ENCODE measurements around the gene PAIP2.

The PAIP2 gene

DNA sequence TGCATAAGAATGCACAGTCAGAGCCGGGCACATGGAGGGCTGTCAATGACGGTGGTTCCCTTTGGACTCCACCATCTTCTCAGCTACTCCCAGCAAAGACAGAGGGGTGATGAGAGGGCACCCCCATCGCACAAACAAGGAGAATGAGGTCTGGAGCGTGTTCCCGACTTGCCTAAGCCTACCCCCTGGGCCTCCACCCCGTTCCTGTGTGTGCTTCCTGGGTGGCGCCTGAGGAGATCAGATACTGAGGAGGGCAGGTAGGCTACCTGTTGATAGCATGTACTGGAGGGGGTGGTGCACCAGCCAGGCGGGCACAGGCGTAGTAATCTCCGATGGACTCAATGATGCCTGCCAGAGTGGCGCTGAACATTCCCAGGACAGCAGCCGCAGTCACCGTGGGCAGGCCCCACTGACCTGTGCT, 37.3 kb downstream of the PAIP2 start:
- TF ChIP-seq, protein P1, sequence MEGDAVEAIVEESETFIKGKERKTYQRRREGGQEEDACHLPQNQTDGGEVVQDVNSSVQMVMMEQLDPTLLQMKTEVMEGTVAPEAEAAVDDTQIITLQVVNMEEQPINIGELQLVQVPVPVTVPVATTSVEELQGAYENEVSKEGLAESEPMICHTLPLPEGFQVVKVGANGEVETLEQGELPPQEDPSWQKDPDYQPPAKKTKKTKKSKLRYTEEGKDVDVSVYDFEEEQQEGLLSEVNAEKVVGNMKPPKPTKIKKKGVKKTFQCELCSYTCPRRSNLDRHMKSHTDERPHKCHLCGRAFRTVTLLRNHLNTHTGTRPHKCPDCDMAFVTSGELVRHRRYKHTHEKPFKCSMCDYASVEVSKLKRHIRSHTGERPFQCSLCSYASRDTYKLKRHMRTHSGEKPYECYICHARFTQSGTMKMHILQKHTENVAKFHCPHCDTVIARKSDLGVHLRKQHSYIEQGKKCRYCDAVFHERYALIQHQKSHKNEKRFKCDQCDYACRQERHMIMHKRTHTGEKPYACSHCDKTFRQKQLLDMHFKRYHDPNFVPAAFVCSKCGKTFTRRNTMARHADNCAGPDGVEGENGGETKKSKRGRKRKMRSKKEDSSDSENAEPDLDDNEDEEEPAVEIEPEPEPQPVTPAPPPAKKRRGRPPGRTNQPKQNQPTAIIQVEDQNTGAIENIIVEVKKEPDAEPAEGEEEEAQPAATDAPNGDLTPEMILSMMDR (IDR thresholded peaks at IDR 0.05): no peak
- Histone ChIP-seq H3K4me3 (no peak overlapping the region), H3K27ac (no peak overlapping the region)
- no peak for DNase-seq (ENCODE audit: low spot score)

DNA sequence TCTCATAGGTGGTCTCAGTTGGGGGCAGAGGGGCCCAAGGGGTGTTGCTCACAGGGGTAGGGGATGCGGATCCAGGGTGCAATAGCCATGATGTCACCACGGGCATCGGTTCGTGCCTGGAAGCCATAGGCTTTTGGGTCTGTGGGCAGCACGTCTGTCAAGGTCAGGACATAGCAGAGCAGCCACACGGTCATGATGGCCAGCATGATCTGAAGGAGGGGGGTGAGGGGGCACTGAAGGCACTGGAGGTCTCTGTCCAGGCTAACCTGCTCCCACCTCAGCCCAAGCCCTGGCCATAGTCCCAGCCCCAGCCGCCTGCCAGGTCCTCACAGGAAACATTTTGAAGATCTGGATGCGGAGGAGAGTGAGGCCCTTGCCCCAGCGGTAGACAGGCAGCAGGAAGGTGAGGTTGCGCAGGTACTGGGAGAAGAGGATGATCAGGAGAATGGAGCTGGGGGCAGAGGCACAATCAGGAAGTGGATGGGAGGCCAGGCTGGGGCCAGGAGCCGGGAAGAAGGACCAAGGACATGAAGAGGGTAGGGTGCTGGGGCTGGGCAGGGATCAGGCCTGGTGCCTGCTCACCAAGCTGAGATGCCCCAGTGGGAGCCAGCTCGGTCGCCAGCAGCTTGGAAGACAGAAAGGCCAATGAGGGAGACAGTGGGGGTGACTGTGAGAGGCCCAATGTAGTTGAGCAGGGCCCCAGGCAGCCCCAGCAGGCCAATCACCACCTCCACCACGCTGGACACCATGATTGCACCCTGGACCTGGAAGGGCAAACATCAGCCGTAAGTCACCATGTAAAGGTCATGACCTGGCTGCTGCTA, 38.2 kb downstream of the PAIP2 start:
- Histone ChIP-seq H3K27ac (no peak overlapping the region), H3K4me3 (no peak overlapping the region)
- DNase-seq (ENCODE audit: low spot score): no peak
- TF ChIP-seq, protein P1 (IDR thresholded peaks at IDR 0.05): no peak

DNA sequence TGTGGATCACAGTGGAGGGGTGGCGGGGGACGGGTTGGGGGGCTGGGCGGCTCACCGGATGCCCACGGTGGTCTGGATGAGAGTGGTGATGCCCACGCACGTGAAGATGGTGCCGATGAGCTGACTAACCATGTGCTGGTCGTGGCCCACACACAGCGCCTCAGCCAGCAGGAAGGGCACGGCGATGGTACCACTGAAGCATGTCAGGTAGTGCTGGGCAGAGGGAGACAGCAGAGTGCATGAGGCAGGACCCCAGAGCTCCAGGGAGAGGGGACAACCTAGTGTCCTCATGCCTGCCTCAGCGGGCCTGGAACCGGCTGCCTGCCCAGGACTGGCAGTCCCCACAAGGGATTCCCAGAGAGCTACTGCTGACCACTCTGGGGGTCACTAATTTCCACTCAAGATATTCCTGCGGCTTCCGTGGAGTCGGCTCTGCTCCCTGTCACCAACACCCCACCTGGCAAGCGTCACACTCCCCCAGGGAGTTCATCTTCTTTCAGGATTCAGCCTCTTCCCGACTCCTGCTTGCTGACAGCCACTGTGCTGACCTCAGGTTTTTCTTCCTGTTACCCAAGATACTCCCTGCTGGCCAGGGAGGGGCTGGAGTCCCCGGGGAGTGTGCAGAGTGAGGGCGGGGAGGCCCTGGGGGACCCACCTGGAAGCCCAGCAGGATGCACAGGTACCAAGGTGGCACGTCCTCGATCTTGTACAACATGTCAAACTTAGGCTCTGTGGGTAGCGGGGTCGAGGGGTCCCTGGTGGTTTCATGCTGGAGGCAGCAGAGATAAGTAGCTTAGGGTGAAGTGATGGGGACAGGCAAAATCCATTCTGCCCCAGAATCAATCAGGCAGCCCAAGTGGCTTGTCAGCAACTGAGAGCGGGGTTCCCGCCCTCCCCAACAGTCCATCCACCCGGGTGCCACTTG, 40.4 kb downstream of the PAIP2 start:
- H3K27ac ChIP-seq: no peak overlapping the region
- TF ChIP-seq, protein P1 (IDR thresholded peaks at IDR 0.05): no peak
- peak; percentile 62 for DNase-seq (ENCODE audit: low spot score)
- no peak overlapping the region for H3K4me3 ChIP-seq

DNA sequence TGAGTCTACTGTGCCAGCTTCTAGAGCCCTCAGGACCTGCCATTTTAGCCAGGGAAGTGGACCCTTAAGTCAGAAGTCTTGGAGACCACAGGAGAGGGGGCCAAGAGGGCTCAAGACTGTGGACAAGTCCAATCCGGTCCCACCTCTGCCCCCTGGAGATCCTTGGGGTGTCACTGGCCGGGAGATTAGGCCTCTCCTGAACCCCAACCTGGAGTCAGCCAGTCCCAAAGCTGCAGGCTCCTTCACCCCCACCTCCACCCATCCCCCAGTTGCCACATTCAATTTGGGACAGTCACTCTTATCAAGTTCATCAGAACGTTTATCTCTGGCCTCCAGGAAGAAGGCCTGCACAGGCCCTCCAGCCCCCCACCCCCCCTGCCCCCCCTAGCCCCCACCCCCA, 41.2 kb downstream of the PAIP2 start:
- no peak overlapping the region for H3K4me3 ChIP-seq
- no peak overlapping the region for H3K27ac ChIP-seq
- no peak for DNase-seq (ENCODE audit: low spot score)

DNA sequence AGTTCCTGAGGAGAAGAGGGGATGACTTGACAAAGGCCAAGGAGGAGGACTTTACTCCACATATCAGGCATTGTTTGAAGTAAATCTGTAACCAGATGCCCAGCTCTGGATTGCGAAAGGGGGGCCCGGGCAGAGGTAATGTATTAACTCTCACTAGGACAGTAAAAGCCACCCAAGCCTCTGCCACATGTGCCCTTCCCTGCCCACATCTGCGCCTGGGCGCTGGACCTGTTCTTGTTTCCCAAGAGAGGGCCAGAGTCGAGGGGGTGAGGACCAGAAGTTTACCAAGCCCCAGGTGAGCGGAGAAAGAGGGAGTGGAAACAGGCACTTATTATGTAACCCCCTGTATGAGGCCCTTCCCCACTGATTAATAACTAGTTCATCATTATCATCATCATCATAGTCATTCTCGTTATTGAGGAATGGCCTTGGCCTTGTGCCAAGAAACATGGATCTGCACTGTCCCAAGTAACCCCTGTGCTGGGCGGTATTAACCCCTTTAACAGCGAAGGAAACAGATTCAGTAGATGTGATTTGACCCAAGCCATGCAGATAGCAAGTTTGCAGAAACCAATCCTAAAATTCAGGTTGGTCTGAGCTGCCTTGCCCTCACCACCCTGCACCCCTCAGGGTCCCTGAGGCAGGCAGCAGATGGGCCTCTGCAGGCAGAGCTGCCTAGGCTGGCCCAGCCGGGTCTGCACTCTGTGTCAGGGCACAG, 41.8 kb downstream of the PAIP2 start, which contains the start of gene SLC23A1:
Gene SLC23A1, minus strand, starts transcription at position 23 of the 718 bp plus-strand sequence. CDS start 44 bp downstream, outside the sequence.
- Histone ChIP-seq H3K27ac (peak within 1 kb of the TSS in 1 of 2 donors; percentile 60), H3K4me3 (no peak within 1 kb of the TSS)
- DNase-seq (ENCODE audit: low spot score): peak; percentile 64
- TF ChIP-seq, protein P1 (IDR thresholded peaks at IDR 0.05): no peak

More for the DNA sequence above, 41.2 kb downstream of the PAIP2 start:
- TF ChIP-seq, protein P1 (IDR thresholded peaks at IDR 0.05): no peak

DNA sequence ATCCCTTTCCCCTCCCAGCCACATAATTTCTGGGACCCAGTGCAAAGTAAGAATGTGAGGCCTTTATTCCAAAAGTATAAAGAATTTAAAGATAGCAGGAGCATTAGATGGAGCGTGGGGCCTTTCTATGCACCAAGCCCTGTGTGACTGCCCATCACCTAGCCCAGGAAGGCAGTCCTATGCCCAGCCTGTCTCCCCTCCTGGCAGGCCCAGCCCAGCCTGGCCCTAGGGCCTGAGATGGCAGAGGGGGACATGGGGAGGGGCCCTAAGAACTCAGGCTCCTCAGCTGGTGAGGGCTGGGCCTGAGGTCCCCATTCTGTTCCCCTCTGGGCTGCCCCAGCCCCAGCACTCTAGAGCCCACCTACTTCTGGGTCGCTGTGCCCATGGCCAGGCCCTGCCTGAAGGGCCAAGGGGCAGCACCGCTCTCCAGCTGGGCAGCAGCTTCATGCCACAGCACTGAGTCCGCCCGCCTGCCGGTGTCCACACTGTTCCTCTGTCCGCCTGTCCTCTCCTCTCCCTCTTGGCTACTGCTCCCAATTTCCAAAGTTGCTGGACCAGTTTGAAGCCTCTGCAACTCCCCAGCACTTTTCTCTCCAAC, 42.4 kb downstream of the PAIP2 start:
- H3K27ac ChIP-seq: peak overlapping the region in 1 of 2 donors; percentile 60
- H3K4me3 ChIP-seq: no peak overlapping the region
- peak; percentile 58 for DNase-seq (ENCODE audit: low spot score)
- TF ChIP-seq, protein P1 (IDR thresholded peaks at IDR 0.05): no peak
